Kidney capillary endothelial cell (primary cell): ENCODE data around the gene LAG3.

Experiments used
- DNase-seq: peaks from one replicate; pipeline ENCODE4 v3.0.0-alpha.2; 2018; ENCODE audit warnings: low spot score

Gene LAG3

DNA sequence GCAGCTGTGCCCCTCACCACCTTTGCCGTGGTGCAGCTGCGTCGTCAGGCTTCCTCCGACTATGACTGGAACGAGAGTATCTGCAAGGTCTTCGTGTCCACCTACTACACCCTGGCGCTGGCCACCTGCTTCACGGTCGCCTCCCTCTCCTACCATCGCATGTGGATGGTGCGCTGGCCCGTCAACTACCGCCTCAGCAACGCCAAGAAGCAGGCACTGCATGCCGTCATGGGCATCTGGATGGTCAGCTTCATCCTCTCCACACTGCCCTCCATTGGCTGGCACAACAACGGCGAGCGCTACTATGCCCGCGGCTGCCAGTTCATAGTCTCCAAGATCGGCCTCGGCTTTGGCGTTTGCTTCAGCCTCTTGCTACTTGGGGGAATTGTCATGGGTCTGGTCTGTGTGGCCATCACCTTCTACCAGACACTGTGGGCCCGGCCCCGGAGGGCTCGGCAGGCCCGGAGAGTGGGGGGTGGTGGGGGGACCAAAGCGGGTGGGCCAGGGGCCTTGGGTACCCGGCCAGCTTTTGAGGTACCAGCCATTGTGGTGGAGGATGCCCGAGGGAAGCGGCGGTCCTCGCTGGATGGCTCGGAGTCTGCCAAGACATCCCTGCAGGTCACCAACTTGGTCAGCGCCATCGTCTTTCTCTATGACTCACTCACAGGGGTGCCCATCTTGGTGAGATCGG is 51.9 kb downstream of the LAG3 start:
- DNase-seq, result no peak

DNA sequence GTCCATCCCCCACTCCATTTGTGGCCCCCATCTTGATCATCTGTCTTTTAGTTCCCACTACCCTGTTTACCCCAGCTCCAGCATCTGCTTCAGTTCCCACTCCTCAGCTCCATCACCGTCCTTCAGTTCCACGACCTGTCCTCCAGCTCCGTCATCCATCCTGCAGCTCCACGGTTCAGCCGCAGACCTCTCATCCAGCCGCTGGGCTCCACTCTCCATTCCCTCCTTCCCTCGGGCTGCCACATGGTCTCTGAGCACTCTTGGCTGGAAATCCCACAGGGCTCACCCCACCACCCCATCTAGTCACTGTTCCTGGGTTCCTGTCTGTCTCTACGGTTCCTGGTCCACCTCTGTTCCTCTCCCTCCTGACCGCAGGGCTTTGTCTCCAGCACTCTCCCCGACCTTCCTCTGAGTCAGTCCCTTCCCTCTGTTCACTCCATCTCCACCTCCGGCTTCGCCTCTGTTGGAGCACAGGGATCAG is 52.6 kb downstream of the LAG3 start:
- peak; percentile 16 for DNase-seq

DNA sequence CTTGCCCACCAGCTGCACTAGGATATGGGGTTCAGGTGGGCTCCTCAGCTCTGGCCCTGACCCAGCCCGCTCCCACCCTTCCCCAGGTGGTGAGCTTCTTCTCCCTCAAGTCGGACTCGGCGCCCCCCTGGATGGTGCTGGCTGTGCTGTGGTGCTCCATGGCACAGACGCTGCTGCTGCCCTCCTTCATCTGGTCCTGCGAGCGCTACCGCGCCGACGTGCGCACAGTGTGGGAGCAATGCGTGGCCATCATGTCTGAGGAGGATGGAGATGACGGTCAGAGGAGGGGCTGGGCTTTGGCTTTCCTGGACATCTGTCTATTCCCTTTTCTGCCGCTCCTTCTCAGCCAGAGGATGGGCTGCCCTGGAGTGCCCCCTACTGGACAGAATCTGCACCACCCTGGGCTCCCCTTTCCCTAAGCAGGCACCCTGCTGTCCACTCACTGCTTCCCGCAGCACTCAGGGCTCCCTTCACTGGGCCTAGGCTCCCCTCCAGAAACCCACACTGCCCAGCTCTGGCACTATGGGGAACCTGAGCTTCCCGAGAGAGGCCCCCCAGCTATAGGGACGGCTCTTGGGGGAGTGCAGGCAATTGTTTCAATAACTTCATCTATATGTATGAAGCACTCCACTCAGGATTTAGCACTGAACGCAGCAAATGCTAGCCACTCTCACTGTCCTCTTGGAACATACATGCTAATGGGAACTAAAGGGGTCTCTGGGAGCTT is 53.2 kb downstream of the LAG3 start:
- peak; percentile 85 for DNase-seq

DNA sequence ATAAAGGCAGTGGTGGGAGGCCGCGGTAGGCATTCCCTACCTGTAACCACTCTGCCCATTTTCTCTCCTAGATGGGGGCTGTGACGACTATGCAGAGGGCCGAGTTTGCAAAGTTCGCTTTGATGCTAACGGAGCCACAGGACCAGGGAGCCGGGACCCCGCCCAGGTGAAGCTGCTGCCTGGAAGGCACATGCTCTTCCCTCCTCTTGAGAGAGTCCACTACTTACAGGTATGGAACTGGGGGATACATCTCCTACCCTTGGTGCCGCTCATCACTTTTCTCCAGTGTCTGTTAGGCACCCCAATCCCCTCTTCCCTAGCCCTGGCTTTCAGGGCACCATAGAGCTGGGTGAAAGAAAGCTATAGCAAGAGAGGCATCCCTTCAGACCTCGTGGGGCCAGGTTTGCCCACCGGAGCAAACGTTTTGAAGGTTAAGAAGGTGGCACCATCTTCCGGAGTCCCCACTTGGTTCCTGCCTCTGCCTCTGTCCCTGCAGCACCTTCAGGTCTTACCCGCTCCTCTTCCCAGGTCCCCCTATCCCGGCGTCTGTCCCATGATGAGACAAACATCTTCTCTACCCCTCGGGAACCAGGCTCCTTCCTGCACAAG is 53.9 kb downstream of the LAG3 start:
- no peak for DNase-seq

DNA sequence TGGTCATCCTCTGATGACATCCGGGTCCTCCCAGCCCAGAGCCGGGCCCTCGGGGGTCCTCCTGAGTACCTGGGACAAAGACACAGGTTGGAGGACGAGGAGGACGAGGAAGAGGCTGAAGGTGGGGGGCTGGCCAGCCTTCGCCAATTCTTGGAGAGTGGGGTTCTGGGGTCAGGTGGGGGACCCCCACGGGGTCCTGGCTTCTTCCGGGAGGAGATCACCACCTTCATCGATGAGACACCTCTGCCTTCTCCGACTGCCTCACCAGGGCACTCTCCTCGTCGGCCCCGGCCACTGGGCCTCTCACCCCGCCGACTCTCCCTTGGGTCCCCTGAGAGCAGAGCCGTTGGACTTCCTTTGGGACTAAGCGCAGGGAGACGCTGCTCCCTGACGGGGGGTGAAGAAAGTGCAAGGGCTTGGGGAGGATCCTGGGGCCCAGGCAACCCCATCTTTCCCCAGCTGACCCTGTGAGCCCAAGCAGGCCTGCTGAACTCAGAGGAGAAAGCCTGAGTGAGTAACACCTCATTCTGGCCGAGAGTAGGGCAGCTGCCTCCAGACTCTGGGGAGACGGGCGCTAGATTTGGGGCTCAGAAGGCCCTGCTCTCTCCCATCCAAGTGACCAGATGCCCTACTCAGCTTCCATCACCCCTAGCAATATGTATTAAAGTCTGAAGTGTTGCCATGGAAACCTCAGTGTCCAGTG is 54.6 kb downstream of the LAG3 start:
- no peak for DNase-seq

DNA sequence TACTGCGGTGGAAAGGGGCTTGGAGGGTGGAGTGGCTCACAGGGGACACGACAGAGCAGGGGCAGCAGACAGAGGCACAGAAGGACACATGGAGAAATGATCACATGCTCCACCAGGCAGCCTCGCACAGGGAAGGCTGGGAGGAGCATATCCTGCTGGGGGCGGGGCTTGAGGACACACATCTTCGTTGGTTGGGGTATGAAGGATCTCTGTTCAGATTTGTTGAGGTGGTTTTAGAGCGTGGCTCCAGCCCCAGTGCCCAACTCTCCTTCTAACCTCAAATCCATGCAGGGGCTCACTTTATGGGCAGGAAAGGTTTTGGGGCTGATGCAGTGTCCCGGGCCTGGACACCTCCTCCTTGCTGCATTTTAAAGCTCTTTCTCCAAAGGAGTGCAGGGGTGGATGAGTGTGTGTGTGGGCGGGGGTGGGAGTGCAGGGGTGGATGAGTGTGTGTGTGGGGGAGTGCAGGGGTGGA is 55.2 kb downstream of the LAG3 start:
- DNase-seq, result peak; percentile 40
